ENCODE measurements around the gene HELZ.

The HELZ gene

DNA sequence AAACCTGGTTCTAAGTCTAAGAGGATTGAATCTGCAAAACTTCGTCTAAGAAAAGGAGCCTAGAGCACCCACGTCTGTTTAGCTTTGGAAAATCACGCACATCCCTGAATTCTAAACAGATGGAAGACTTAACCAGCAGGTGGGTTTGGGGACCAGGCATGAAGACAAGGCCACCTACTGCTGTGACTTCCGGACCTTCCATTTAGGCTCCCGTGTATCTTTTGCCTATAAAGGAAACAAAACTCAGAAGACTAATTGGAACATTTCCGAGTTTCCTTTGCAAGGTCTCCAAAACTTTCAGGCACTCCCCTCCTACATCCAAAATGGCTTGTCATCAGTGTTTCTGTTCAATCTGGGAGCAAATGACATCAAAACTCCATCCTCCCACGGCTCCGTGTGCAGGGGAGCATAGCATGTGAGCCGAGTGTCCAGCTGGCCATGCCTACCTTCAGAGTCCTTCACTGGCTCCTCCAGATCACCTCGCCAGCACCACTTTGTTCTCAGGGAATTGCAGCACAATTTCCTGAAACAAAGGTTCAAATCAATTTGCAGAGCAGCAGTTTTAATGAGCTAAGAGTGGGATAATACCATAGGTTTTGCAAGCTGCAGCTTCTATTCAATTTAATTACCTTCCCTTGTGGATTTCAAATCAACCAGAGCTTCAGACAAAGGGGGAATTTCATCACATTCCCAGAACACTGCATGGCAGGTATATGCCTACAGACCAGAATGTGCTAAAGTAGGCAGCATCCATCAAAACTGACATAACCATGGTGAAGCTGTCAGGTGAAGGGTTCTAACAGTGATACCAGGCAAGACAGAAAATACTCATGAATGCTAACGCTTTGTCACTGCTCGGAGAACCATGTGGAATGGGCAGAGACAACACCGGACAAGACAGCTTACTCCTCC is 177.2 kb downstream of the HELZ start:
- no peak for DNase-seq

DNA sequence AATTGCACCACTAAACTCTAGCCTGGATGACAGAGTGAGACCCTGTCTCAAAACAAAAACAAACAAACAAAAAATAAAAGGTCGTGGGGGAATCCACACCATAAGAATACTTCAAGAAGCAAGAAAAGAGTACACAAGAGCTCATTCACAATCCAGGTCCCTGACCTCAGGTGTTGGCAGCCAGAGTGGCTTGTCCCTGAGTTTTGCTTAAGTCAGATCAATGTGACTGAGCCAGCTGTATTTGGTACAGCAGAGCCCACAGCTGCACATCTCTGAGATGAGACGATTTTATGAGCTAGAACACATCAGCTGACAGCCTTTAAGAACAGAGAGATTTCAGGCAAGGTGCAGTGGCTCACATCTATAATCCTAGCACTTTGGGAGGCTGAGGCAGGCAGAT is 178.3 kb downstream of the HELZ start:
- no peak for DNase-seq

DNA sequence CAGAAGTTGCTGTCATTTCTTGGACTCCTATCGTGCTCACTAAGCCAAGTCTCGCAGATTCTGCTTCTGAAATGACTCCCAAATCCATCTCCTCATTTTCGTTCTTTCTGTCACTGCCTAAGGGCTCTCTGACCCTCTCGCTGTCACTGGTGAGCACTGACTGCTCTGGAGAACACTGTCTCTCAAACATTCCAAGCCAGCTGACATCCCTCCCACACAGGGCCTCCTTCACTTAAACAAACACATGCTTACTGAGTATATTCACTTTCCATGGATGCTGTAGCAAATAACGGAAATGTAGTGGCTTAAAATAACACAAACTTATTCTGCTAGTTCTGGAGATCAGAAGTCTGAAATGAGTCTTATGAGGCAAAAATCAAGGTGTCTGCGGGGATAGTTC is 181.9 kb downstream of the HELZ start:
- DNase-seq, result no peak

DNA sequence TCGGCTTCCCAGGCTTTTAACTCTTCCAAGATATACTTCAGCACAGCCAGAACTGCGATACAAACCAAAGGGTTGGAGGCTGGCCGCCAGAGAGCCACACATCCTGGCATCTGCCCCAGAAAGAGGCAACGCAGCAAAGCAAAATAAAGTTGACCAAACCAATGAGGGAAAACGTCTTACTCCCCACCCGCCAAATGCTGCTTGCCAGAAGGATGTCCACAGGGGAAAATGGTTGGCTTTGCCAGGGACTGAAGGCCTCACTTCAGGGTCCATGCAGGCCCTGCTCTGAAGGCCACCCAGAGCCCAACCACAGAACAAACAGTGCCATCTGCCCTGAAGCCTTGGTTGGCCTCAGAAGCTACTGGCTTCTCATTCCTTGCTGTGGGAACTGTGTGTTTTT is 185.6 kb downstream of the HELZ start:
- no peak for DNase-seq

DNA sequence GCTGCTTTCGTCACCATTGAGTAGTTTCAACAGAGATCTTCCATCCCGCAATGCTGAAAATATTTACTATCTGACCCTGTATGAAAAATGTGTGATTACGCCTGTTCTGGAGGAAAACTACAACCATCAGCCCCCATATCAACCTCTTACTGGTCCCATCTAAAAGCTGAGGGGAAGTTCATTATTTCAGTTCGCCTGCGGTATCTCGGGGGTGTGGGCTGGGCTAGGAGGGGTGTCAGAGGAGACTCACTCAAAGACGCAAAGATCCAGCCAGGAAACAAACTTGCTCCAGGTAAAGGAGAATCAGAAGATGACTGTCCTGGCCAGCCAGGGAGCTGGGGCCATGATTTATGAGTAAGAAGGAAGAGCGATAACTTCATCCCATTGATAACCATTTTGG is 187.0 kb downstream of the HELZ start:
- no peak for DNase-seq

DNA sequence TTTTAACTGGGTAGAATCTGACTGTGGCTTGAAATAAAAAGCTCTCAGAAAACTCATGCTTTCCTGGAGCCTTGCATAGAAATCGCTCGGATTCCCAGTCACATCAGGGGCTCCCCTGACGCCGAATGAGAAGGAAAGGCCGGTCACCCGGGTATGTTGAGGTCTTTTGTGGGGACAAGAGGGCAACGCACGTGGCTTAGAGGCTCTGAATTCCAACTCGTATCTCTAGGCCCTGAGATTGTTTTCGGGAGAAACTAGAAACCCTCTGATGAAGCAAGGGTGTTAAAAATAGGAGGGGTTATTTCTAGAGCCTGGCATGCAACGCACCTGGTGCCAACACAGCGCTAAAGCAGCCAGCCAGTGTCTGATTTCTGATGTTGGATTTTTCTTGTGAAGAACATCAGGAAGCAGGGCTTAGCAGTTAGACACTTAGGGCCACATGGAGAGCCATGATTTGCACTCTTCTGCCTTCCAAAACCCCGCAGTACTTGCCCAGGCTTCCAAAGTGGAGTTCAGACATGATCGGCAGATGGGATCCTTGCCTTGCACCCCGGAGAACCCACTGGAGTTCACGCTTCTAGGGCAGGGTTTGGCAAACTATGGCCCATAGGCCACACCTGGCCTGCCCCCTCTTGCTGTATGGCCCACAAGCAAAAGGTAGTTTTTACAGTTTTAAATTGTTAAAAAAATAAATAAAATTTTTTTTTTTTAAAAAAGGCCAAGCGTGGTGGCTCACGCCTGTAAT is 188.1 kb downstream of the HELZ start:
- no peak for DNase-seq

DNA sequence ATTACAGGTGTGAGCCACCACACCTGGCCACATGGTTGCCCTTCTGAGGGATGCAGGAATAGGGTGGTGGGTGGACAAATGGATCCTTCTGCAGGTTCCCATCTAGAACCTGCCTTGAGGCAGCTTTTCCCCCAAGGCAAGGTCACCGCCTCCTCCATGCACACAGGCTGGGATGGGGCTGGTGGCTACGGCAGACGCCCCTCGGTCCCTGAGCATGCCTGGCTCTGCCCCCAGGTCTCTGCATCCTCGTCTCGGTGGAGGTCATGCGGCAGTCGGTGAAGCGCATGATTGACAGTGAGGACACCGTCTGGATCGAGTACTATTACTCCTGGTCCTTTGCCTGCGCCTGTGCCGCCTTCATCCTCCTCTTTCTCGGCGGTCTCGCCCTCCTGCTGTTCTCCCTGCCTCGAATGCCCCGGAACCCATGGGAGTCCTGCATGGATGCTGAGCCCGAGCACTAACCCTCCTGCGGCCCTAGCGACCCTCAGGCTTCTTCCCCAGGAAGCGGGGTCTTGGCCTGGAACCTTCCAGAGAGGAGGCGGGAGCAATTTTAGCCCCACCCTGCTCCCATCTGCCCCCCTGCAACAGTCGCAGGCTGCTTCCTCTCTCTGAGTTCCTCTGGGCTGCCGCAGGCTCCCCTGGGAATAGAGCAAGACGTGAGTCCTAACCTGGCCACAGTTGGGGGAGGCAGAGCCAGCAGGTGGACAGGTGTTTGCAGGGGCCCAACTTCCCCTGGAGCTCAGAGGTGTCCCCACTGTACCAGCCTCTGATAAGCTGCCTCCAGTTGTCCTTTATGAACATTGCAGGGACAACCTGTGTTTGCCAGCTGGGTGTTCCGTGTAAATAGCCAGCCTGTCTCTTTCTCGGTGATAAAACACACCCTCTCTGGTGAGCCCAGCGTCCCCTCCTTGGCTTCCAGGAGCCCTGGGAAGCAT is 188.9 kb downstream of the HELZ start:
- DNase-seq, result no peak

DNA sequence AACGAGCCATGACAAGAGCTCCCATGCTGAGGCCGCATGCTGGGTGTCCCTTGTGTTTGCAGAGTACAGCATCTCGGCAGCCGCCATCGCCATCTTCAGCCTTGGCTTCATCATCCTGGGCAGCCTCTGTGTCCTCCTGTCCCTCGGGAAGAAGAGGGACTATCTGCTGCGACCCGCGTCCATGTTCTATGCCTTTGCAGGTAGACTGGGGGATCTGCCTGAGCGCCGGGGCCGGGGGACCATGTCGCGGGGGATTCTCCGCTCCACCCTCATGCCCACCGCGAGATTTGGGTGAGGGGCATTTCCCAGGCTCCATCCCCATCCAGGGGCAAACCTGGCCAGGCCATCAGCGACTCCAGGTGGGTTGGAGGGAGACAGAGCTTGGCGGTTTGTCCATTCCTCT is 190.0 kb downstream of the HELZ start:
- no peak for DNase-seq

DNA sequence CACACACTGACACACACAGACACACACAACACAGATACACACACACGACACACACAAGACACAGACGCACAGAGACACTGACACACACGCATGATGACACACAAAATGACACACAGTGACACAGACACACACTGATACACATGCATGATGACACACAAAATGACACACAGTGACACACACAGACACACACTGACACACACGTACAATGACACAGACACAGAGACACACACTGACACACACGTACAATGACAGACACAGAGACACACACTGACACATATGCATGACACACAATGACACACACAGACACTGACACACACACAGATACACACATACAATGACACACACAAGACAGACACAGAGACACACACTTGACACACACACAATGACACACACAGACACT is 190.4 kb downstream of the HELZ start:
- DNase-seq, result no peak

DNA sequence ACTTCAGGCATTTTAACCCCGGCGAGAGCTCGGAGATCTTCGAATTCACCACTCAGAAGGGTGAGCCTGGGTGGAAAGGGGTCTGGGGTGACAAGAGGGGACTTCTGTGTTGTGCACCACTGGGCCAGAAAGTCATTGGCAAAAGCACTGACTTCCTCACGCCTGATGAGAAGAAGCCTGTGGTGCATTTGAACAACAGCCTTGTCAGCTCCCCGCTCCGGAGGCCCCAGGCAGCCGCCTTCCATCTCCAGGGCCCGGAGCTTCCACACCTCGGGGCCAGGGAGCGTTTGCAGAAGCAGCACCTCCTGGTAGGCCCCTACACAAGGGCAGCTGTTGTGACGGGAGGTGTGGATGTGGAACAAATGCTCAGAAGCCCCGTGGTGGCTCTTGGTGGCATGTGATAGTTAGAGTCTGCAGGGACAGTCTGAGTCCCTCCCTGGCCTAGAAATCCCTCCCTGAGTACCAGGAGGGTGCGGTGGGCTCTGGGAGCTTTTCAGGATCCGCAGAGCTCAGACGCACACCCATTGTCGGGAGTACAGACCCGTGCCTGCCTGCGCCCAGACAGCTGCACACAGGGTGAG is 190.9 kb downstream of the HELZ start:
- DNase-seq, result no peak

DNA sequence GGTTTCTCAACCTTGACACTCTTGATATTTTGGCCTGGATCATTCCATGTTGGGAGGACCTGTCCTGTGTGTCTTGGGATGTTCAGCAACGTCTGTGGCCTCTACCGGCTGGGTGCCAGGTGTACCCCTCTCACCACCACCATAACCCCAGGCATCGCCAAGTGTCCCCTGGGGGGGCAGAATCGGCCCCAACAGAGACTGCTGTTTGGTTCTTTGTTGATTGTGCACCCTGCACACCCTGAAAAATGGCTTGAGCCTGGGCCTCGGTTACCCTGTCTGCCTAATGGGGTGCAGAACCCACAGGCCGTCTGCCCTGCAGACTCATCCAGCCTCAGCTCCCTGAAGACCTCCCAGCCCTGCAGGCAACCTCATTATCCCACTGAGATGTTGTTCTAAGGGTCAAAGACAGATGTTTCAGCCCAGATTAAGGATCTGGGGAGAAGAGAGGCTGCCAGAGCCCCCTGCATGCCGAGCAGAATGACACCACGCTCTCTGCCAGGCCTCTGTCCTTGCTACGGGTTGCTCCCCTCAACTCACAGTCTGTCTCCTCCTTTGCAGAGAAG is 191.5 kb downstream of the HELZ start:
- no peak for DNase-seq

DNA sequence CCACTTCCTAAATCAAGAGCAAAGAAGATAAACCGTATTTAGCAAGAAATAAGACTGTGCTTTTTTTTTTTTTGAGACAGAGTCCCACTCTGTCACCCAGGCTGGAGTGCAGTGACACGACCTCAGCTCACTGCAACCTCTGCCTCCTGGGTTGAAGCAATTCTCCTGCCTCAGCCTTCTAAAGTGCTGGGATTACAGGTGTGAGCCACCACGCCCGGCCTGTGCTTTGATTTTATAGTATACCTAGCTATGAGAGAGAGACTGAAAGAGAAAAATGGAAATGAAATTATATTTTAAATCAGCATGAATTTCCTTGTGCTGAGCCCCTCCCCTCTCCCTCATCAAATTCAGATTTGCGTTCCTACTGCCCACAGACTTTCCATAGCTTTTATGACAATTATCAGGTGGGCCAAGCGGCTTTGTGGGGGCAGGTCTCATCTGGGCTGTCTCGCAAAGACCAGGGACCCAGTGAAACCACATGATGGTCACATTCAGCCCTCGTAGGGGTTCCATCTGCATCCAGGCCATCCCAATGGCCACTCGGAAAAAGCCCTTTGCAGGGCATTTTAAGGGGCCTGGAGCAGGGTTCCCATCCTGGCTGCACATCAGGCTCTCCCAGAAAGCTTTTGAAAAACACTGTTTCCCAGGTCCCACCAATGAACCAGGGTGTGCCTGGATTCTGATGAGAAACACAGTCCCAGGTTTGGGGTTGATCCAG is 192.1 kb downstream of the HELZ start:
- DNase-seq, result no peak

DNA sequence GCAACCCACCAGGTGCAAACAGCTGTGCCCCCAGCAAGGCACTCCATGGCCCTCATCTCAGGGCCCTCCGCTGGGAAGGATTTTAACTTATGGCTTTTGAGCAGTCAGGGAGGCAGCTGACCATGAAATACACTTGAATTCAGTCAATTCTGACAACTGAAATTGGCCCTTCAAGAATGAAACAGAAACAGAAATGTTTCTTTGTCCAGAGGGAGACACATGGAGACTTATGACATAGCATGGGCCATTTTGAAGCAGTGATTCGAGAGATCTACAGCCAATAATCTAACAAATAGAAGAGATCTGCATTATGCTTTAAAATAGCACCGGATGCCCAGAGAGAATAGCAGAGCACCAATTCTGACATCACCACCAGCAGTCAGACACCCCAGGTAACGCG is 193.2 kb downstream of the HELZ start:
- no peak for DNase-seq

DNA sequence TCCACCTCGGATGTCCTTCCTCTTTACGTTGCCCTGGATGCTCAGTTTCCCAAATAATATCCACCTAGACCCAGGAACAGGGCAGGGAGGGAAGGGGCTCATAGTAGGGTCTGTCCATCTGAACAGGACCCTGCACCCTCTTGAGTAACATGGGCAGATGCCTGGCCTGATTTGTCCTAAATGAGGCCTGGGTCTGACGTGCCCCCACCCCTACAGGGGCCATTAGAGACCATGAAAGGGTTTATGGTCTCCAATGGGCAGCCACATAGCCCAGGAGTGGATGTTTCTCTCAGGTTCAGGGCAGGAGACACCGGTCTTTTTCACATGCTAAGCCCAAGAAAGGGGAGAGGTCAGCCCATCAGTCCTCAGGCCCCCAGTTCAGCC is 193.8 kb downstream of the HELZ start:
- no peak for DNase-seq

DNA sequence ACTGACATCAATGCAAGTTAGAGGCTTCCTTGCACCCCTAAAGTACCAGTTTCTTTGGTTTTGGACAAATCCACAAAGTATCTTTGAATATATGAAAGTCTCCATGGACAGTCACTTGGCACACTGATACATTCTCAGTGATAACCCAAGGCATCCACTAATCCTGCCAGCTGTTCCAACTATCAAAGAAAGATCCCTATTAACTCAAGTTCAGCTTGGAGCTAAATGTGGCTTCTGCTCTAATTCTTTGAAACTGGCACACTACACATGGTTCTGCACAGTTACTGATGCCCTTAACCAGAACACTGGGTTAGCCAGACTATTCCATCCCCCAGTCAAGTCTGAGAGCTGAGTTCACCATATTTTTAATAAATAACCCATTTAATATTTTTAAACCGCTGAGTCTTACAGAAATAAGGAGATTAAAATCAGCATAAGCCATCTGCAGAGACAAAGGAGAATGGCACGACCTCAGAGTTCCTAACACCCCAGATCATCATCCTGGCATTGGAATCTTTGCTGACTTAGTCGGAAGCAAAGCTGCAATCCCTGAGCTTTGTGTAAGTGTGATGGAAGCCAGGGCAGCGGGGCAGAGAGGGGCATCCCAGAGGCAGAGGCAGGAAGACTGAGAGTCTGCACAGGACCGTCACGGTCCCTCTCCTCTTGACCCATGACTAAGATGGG is 194.4 kb downstream of the HELZ start:
- DNase-seq, result no peak

DNA sequence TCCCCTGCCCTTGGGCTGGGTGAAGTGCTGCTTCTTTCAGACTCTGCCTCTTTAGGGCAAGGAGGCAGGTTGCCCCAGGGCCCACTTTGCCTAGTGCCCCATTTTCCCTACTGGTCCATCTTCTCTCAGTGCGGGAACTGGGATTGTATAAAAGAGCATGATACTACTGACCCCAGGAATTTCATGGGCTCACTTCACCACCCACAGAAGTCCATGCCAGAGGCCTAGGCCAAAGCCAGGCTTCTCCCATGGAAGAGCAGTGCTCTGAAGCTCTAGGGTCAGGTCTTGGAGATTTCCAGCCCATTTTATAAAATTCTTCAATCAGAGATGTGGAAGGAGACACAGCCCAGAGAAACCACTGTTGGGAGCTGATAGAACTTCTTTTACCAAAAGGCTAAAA is 194.9 kb downstream of the HELZ start:
- no peak for DNase-seq

DNA sequence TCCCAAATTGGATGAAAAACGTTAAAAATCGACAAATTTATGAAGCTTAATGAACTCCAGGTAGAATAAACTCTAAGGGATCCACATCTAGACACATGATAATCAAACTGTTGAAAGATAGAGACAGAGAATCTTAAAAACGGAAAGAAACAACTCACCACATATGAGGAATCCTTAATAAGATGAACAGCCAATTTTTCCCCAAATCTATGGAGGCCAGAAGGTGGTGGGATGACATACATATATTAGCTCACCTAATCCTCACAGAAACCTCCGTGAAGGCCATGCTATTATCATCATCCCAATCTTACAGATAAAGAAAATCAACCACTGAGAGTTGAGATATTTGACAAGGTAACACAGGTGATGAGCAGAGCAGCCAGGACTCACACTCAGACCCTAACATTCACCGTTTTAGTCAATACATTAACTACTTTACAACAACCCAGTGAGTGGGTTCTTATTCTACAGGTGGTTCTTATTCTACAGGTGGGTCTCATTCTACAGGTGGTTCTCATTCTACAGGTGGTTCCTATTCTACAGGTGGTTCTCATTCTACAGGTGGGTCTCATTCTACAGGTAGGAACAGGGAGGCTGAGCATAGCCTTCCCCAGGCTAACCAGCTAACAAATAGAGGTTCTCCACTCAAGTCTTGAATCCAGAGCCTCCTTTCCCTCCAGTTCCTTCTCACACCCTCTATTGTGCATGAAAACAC is 195.8 kb downstream of the HELZ start:
- DNase-seq, result no peak

DNA sequence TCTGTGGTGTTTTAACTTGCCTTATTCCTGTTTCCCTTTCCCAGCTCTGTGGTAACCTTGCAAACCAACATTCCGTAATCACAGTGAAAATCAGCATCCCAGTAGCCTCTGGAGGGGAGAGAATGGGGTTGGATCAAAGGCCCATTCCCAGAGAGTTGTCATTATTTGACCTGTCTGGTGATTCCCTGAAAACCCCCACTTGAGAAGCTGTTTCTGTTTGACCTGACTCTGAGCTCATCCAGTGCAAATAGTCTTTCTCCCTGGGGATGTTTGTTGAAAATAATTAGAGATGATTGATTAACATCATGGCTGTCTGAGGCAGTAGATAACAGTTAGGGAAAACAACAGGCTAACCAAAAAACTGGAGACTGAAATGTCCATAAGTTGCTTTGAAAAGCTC is 197.6 kb downstream of the HELZ start:
- DNase-seq, result no peak

DNA sequence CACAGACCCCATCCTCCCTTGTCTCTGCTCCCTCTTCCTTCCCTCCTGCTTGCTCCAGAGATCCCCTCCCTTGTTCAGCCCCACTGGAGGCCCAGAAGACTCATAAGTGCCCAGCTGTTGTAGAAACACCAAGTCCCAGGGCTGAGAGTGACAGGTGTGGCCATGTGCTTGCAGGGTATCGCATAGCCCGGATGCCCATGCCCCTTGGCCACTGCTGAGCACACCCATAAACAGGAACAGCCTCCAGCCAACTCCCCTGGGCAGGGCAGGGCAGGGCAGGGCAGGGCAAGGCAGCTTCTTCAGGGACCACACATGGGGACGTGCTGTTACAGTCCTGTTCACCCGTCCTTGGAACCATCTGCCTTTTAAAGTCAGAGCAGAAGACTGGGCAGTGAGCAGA is 198.6 kb downstream of the HELZ start:
- DNase-seq, result no peak

DNA sequence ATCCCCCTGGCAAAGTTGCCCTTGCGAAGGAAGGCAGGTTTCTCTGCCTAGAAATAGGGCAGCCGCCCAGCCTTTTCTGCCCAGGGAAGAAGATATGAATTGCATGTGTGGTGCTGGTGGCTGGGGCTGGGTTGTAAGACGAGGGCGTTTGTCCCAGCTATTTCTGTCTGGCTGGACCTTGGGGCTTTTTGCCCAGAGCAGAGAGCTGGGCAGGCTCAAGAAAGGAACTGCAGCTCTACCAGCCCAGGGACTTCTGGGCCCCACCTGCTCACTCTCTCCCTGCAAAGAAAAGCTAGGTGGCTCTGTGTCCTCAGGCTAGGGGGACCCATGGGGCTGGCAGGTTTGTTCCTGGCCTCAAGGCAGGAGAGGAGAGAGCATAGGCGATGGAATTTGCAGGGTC is 200.1 kb downstream of the HELZ start:
- no peak for DNase-seq
